HG03442 (cell line): ENCODE measurements around the gene SPINK14.

Experiments
- ATAC-seq: cut with Tn5 transposase; IDR thresholded peaks from one replicate; pipeline ENCODE4 v1.9.1; 2021; ENCODE audit warnings: mild to moderate bottlenecking, moderate library complexity; ENCODE audit not compliant: unreplicated experiment

Gene SPINK14

DNA sequence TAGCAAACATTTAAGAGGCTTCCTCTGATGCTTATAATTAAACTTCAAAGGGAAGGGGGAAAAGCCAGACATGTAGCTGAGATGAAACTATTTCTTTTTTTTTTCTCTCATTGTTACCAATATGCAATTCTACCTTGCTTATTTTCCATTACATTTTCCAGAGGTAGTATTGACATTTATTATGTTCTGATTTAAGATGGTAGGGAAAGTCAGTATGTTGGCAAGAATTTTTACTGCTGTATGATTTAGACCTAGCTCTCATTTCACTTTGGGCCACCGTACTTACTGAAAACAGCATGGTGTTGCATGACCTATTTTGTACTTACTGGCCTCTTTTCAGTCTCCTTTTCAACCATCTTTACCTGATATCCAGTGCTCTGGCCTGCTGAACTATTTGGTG lies 24.9 kb downstream of the SPINK14 start:
- ATAC-seq = no peak

DNA sequence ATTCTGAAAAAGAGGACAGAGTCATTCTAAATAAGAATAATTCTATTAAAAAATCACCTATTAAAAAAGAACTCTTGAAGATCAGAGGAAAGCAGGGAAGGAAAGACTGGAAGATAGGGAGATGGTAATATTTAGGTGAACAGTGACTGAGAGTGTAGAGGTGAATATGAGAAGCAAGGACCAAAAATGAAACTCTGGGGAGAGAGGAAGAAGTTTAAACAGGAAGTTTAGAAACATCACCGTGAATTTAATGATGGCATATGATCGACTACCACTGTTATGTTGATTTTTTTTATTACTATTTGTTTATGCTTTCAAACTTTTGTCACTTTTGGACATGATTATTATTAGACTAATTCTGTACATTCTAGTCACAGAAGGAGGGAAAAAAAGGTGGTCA lies 32.8 kb downstream of the SPINK14 start:
- ATAC-seq = no peak

DNA sequence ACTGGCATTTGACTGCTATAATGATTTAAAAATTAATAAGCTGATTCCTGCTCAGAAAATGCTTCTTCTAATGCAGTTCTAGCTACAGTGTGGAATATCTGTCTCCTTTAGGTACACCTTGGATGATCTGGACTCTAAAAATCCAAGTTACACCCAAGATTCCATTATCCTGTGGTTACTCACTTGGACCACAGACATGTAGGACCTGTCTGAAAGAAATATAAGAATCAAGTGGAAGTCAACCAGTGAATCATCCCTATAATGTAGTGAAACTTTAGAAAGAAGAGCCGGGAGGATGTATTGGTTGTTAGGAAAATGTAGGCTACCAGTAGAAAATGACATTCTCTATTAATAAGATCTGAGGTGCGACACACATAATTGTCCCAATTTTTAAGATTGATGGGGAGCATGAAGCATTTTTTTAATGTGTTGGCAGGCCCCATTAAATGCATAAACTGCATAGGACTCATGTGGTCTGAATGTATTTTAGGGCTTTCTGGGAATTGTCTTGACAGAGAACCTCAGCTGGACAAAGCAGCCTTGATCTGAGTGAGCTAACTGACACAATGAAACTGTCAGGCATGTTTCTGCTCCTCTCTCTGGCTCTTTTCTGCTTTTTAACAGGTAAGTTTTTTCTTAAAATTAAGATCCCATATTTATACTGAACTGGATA lies 34.3 kb downstream of the SPINK14 start, which contains the start of gene SPINK6:
Gene SPINK6, plus strand, starts transcription at position 512 of the 673 bp plus-strand sequence. Its CDS starts 55 bp downstream, at position 567.
- ATAC-seq = no peak

DNA sequence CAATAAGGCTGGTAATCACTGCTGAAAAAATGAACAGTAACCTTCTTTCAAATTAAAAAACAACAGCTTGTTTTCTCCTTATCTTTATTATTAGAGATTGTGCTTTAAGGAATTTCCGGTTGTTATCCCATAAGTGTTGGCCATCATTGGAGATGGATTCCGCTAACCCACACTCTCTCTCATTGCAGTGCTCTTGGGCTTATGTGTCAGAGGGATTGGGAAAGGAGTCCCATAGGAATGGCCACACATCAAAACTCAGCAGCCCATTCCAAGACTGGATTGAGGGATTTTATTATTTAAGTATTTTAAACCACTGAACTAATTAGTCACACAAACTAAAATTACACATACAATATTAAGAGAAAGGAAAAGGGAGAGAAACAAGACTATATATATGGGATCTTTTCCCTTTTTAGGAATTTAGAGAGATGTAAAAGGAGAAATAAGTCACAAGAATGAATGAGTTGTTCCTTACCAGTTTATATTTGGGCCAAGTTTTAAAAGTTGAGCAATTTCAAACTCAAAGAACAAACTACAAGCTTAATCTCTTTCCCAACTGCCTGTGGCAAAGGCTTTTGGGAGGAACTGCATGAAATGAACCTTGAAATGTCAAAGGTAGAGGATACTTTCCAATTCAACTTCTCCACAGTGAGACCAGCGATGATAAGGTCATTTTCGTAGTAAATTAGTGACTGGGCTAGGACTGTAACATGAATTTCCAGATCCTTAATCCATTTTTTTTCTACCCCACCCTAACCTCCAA lies 36.9 kb downstream of the SPINK14 start:
- ATAC-seq = no peak

DNA sequence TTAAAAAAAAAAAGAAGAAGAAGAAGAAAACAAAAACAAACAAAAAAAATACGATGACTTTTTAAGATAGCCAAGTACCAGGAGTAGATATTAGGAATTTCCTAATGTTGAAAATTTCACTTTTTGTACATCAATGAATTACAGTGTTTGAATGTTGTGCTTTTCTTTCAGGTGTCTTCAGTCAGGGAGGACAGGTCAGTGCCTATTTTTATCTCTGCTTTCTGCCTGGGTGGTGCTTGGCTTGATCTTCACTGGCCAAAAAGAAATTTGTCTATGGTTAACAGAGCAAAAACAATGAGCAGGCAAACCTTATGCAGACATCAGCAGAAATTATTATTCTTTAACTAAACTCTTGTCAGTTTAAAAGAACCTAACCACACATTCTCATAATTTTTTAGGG lies 37.5 kb downstream of the SPINK14 start:
- ATAC-seq = no peak

DNA sequence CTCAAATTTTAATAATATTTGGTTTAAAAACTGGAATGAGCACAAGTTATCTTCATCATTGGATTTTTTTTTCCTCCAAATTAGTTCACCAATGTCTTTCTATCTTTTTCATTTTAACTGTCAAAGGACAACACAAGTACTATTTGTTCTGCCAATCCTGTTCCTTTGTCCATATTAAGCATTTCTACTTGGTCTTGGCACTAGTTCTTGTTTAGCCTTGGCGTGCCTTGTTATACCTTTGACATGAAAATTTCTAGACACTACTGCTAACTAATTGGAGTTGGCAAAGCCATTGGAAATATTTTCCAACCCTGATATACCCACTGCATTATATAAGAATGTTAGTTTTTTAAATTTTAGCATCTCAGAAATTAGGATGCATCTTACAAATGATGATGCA lies 38.3 kb downstream of the SPINK14 start:
- no peak for ATAC-seq

DNA sequence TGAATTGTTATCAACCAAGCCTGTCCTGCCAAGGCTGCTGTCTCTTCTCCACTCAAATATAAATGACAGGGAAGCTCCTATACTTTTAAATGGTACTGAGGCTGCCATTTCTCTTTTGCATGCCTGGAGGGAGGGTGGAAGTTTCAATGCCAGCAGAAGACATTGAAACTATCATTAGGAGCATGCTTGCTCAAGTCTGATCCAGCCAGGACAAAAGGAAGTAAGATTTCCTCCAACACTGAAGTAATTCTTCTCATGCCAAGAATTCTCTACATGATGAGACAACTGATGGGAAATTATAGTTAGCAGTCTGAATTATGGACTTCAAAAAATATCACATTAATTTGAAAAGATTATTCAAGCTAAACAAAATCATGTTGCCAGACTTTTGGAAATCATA lies 39.9 kb downstream of the SPINK14 start:
- ATAC-seq = no peak

DNA sequence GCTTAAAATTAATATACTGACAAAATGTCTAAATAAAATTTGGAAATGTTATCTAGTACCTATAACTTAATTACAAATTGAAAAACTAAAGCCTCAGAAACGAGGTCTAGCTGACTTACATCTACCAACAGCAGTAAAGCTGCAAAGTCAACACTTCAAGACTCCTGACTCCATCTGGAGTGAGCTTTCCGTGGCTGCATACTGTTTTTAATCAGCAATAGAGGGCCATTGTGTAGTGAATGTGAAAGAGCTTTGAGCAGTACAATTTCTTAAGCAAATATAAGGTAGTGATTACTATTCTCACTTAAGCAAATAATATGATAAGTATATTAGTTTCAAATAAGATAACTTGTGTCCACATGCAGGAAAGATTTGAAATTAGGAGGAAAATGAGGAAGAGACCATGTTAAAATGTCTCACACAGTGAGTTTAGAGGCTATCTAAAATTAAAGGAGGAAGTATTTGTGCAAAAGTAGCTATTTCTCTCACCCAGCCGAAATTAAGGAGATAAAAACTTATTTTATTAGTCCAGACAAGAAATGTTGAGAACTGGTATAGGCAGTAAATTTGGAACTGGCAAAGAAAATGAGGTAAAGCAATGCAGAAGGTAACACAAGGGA lies 40.9 kb downstream of the SPINK14 start:
- ATAC-seq = no peak

DNA sequence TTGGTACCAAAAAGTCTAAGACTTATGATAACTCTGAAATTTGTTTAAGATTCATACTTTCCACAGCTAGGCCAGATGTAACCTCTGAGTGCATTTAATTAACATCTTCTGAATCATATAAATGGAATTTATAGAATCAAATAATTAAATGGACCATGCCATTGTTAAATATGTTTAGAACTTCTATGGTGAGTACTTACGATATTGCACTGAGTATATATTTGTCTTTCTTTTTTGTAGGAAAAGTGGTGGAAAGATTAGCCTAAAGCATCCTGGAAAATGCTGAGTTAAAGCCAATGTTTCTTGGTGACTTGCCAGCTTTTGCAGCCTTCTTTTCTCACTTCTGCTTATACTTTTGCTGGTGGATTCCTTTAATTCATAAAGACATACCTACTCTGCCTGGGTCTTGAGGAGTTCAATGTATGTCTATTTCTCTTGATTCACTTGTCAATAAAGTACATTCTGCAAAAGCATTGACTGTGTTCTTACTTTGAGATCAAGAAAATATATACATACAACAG lies 46.4 kb downstream of the SPINK14 start:
- no peak for ATAC-seq

DNA sequence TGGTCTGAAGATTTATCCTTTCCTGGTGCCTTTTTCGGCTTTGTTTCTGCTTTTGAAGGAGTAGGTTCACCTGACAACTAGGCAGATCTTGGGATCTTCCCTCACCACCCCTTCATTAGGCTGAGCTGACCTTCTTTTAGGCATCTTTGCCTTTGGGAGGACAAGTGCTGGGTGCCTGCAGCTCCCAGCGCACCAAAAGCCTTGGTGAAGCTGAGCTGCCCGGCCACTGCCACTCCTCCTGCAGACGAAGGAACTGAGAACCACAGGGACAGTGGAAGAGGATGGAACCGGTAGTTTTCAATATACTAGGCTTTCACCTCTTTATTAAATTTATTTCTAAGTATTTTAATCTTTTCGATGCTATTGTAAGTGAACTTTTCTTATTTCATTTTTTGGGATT lies 53.2 kb downstream of the SPINK14 start:
- no peak for ATAC-seq

DNA sequence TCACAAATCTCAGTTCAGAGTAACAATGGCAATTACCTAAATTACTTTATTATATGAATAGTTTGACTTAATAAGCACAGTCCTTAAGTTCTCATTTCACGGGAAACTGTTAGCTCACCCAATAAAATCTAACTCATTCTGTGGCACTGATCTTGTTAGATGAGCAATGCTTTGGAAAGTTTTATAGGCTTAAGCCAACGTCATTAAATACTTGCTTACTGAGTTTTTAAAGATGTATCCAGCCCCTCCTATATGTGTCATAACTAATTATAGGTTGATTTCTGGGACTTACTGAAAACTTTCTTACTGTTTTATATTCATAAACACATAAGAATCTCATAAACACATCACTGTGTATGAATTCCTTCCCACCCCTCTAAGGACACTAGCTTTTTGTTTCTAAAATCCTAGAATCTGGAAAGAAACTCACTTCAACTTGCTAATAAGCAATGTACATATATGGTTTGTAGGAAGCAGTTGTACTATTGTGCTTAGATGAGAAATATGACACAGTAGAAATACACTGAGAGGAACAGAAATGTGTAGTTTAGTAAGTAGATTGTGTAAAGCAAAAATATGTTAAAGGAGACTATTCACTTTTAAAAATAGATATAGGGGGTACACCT lies 55.9 kb downstream of the SPINK14 start:
- ATAC-seq = no peak
